Naive thymus-derived CD8-positive, alpha-beta T cell (primary cell): ENCODE data around the gene FGD4. TPM values are rescaled to one million over a fixed set of nuclear protein-coding genes. Genes with fewer than 3 reads are reported as not detected.

Experiments used
- ATAC-seq, 2 donors: fragments of 150-1000 bp; cut with Tn5 transposase in 1 of 2; sonication (Bioruptor Pico), chemical (Tn5 transposase) in 1 of 2; 1 replicate in 1 of 2; 2 replicates in 1 of 2; pipeline ENCODE4 v1.10.0; 2021; ENCODE audit warnings: mild to moderate bottlenecking in 2 of 2, moderate library complexity in 2 of 2
- POLR2A ChIA-PET: fragments of 350-600 bp; sonication (Branson Sonifier 250); formaldehyde crosslinking; loops from one replicate; lab custom pipeline; 2021; ENCODE audit warnings: antibody characterized with exemption; lab: Charles Lee
- DNase-seq, 10 donors: peaks; one replicate each; pipeline versions ENCODE4 v3.0.0 to v3.0.0-alpha.2; 2020 to 2022
- H3K27ac Mint-ChIP-seq, 10 donors: one replicate each; pipeline ENCODE4 v1.8.0; 2020 to 2022; ENCODE audit warnings: mild to moderate bottlenecking in 10 of 10, mixed read lengths in 10 of 10, moderate library complexity in 4 of 10, inconsistent platforms in 1 of 10
- H3K27me3 Mint-ChIP-seq, 5 donors: one replicate each; pipeline ENCODE4 v1.8.0; 2021 to 2022; ENCODE audit warnings: mixed read lengths in 5 of 5
- H3K36me3 Mint-ChIP-seq, 3 donors: one replicate each; pipeline ENCODE4 v1.8.0; 2020 to 2022; ENCODE audit warnings: mixed read lengths in 3 of 3, mild to moderate bottlenecking in 2 of 3, inconsistent platforms in 1 of 3
- H3K4me1 Mint-ChIP-seq, 4 donors: one replicate each; pipeline ENCODE4 v1.8.0; 2021 to 2022; ENCODE audit warnings: mixed read lengths in 4 of 4
- H3K4me3 Mint-ChIP-seq, 10 donors: one replicate each; pipeline ENCODE4 v1.8.0; 2020 to 2022; ENCODE audit warnings: mild to moderate bottlenecking in 10 of 10, mixed read lengths in 10 of 10, moderate library complexity in 6 of 10, inconsistent platforms in 1 of 10
- H3K9me3 Mint-ChIP-seq, 9 donors: one replicate each; pipeline ENCODE4 v1.8.0; 2020 to 2022; ENCODE audit warnings: mixed read lengths in 9 of 9, mild to moderate bottlenecking in 3 of 9, inconsistent platforms in 1 of 9, moderate library complexity in 1 of 9
- polyA plus RNA-seq, 3 donors: library from polyadenylated mRNA; unstranded; fragments of 300-500 nt; fragmentation: Illumina TruSeq; gene quantifications; one replicate each; pipeline ENCODE4 v1.2.3, GENCODE V29; 2021
- total RNA-seq, 8 experiments: library from RNA in 2 of 8; stranded (reverse) in 2 of 8; gene quantifications; one replicate each; pipeline ENCODE4 v1.2.3 and lab custom pipeline; 2021 to 2026

The FGD4 gene
- total and polyA plus RNA-seq, 5 experiments from 2014 or later: 0.05 to 0.69 (median 0.39) TPM; not detected in 1

DNA sequence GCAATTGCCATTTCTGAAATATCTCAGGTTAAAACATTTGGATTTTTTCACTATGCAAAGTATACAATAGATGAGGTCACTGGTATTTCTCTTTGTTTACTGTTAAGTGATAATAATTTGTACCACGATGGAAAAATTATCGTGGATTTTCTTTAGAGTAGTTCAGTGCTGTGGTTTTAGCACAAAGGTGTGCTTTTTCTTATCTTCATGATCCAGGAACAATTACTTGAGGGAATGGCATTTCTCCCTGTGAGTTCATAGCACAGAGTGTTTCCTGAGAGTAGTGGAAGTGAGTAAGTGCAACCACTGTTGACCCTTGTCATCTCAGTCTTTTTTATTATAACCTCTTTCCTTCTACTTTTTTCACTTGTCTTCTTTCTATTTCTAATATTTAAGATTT lies 86.8 kb downstream of the FGD4 start:
- Mint-ChIP-seq H3K4me3 (peak overlapping the region in 1 of 10 donors; percentile 57), H3K36me3 (no peaks in the 10 kb centered on the region), H3K27ac (no peak overlapping the region), H3K4me1 (peaks cover 0 to 28% (median 0%) of the 10 kb centered on the region in 4 donors), H3K27me3 (peaks cover 0 to 4% (median 1%) of the 10 kb centered on the region in 5 donors), H3K9me3 (no peaks in the 10 kb centered on the region)
- POLR2A ChIA-PET: no interaction called here
- ATAC-seq (no peak), DNase-seq (no peak)

GRCh38 chr12:32488132-32488531 lies 88.8 kb downstream of the FGD4 start:
- DNase-seq (no peak), ATAC-seq (no peak)
- no peak overlapping the region for H3K4me3 Mint-ChIP-seq
- peaks cover 0 to 9% (median 0%) of the 10 kb centered on the region in 4 donors for H3K4me1 Mint-ChIP-seq
- peaks cover 0 to 4% (median 1%) of the 10 kb centered on the region in 5 donors for H3K27me3 Mint-ChIP-seq
- H3K27ac Mint-ChIP-seq: no peak overlapping the region
- no peaks in the 10 kb centered on the region for H3K9me3 Mint-ChIP-seq
- H3K36me3 Mint-ChIP-seq: no peaks in the 10 kb centered on the region
- POLR2A ChIA-PET: no interaction called here

DNA sequence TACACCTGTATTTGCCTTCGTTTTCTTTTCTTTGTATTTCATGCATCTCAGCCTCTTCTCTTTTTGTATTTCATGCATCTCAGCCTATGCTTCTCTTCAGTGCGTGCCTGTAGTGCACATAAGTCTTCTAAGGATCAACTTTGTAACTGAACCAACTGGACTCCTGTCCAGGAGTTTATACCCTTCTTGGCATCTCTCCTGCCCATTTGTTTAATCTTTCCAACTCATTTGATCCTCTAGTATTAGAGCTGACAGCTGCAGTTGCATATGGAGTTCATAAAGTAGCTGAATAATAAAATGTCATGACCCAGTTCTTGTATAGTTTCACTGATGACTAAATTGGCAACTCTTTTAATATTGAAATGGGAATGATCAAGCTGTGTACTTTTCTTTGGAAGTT lies 89.7 kb downstream of the FGD4 start:
- no peak overlapping the region for H3K27ac Mint-ChIP-seq
- no peak for DNase-seq
- peaks cover 0 to 4% (median 1%) of the 10 kb centered on the region in 5 donors for H3K27me3 Mint-ChIP-seq
- POLR2A ChIA-PET: no interaction called here
- no peaks in the 10 kb centered on the region for H3K36me3 Mint-ChIP-seq
- no peak overlapping the region for H3K4me3 Mint-ChIP-seq
- no peaks in the 10 kb centered on the region for H3K4me1 Mint-ChIP-seq
- H3K9me3 Mint-ChIP-seq: no peaks in the 10 kb centered on the region
- ATAC-seq: no peak

- H3K9me3 Mint-ChIP-seq: no peaks in the 10 kb centered on the region
- no peaks in the 10 kb centered on the region for H3K36me3 Mint-ChIP-seq
- no peak overlapping the region for H3K4me3 Mint-ChIP-seq
- H3K27ac Mint-ChIP-seq: no peak overlapping the region
- no peak for ATAC-seq
- peaks cover 0 to 4% (median 0%) of the 10 kb centered on the region in 5 donors for H3K27me3 Mint-ChIP-seq
- H3K4me1 Mint-ChIP-seq: no peaks in the 10 kb centered on the region
- no peak for DNase-seq
- POLR2A ChIA-PET: no interaction called here
Observed at GRCh38 chr12:32490801-32491200, 91.4 kb downstream of the FGD4 start.

- no peaks in the 10 kb centered on the region for H3K36me3 Mint-ChIP-seq
- DNase-seq (no peak), ATAC-seq (no peak)
- peaks cover 0 to 13% (median 1%) of the 10 kb centered on the region in 4 donors for H3K4me1 Mint-ChIP-seq
- no peaks in the 10 kb centered on the region for H3K9me3 Mint-ChIP-seq
- H3K27ac Mint-ChIP-seq: no peak overlapping the region
- peaks cover 0 to 4% (median 0%) of the 10 kb centered on the region in 5 donors for H3K27me3 Mint-ChIP-seq
- POLR2A ChIA-PET: no interaction called here
- H3K4me3 Mint-ChIP-seq: no peak overlapping the region
Observed at GRCh38 chr12:32493282-32493681, 93.9 kb downstream of the FGD4 start.

- Mint-ChIP-seq H3K9me3 (no peaks in the 10 kb centered on the region), H3K36me3 (no peaks in the 10 kb centered on the region), H3K27me3 (peaks cover 0 to 2% (median 0%) of the 10 kb centered on the region in 5 donors), H3K27ac (no peak overlapping the region), H3K4me1 (peaks cover 0 to 13% (median 1%) of the 10 kb centered on the region in 4 donors), H3K4me3 (no peak overlapping the region)
- no peak for DNase-seq
- POLR2A ChIA-PET: no interaction called here
- no peak for ATAC-seq
Observed at GRCh38 chr12:32494656-32495055, 95.3 kb downstream of the FGD4 start.

GRCh38 chr12:32496946-32497345 lies 97.6 kb downstream of the FGD4 start:
- H3K27me3 Mint-ChIP-seq: no peaks in the 10 kb centered on the region
- H3K27ac Mint-ChIP-seq: no peak overlapping the region

DNA sequence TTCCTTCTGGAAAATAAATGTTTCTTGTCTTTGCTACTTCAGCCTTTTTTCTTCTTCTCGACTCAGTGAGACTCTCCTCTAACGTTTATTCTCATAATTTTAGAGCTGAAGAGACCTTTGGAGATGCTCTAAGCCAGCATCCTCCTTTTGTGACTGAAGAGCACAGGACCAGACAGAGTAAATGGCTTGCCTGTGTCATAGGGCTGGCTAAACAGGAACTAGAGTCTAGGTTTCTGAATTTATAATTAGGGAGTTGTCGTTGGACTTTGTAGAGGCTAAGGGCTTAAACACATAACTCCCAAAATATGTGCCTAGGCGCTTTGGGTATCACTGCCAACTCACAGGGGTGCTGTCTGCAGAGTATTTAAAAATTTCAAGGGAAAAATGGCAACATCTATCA lies 98.5 kb downstream of the FGD4 start:
- DNase-seq: no peak
- Mint-ChIP-seq H3K27me3 (no peaks in the 10 kb centered on the region), H3K4me3 (no peak overlapping the region), H3K4me1 (peaks cover 0 to 13% (median 1%) of the 10 kb centered on the region in 4 donors), H3K27ac (no peak overlapping the region), H3K36me3 (no peaks in the 10 kb centered on the region), H3K9me3 (no peaks in the 10 kb centered on the region)
- POLR2A ChIA-PET: no interaction called here
- ATAC-seq: no peak

More at GRCh38 chr12:32496946-32497345, 97.6 kb downstream of the FGD4 start:
- DNase-seq (no peak), ATAC-seq (no peak)
- POLR2A ChIA-PET: no interaction called here
- H3K4me1 Mint-ChIP-seq: peaks cover 0 to 13% (median 1%) of the 10 kb centered on the region in 4 donors
- no peak overlapping the region for H3K4me3 Mint-ChIP-seq
- H3K9me3 Mint-ChIP-seq: no peaks in the 10 kb centered on the region
- H3K36me3 Mint-ChIP-seq: no peaks in the 10 kb centered on the region

DNA sequence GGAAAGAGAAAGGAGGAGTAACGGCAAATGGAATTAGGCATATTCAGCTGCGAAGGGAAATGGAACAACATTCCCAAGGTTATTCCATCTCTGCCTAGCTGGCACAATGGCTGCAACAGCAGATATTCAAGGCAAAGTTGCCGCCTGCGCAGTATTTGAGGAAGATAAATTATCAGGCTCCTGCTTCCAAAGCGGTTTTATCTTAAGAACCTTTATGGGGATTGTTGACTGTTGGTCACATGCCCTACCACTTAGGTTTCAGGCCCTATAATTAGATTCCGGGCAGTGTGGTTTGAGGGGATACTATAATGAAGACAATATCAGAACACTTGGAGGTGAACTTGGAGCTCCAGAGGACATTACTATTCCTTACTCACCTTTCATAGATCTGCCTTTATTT lies 99.7 kb downstream of the FGD4 start:
- H3K27ac Mint-ChIP-seq: no peak overlapping the region
- H3K36me3 Mint-ChIP-seq: no peaks in the 10 kb centered on the region
- DNase-seq (no peak), ATAC-seq (no peak)
- POLR2A ChIA-PET: no interaction called here
- H3K27me3 Mint-ChIP-seq: no peaks in the 10 kb centered on the region
- no peak overlapping the region for H3K4me3 Mint-ChIP-seq
- H3K9me3 Mint-ChIP-seq: no peaks in the 10 kb centered on the region
- peaks cover 0 to 13% (median 1%) of the 10 kb centered on the region in 4 donors for H3K4me1 Mint-ChIP-seq

DNA sequence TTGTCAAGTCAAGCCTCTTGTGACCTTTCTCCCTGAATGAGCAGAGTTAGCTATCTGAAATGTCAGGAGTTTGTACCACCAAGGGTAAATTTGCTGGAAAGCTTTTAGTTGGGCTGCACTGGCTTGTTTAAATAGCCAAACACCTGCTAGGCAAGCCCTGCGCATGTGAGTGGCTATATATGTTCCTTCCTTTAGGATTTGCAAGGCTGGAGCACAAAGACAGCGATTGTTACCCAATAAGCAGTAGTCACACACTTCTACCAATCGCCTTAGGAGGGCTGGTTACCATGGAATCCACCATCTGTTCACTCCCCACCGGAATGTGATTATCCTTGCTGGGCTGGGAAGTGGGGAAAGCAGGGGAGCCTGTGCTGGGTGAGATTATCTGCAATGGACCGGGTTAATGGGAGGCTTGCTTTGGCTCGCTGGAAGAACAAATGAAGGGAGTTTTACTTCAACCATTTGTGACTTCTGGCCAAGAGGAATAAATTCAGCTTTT lies 102.5 kb downstream of the FGD4 start:
- peaks cover 0 to 10% (median 1%) of the 10 kb centered on the region in 4 donors for H3K4me1 Mint-ChIP-seq
- POLR2A ChIA-PET: no interaction called here
- H3K27me3 Mint-ChIP-seq: peaks cover 0 to 3% (median 0%) of the 10 kb centered on the region in 5 donors
- DNase-seq: no peak
- H3K36me3 Mint-ChIP-seq: no peaks in the 10 kb centered on the region
- no peaks in the 10 kb centered on the region for H3K9me3 Mint-ChIP-seq
- ATAC-seq: no peak
- H3K4me3 Mint-ChIP-seq: no peak overlapping the region
- no peak overlapping the region for H3K27ac Mint-ChIP-seq

GRCh38 chr12:32502693-32503502 lies 103.5 kb downstream of the FGD4 start:
- no peak overlapping the region for H3K4me3 Mint-ChIP-seq
- H3K9me3 Mint-ChIP-seq: no peaks in the 10 kb centered on the region
- no peak overlapping the region for H3K27ac Mint-ChIP-seq
- peaks cover 0 to 4% (median 1%) of the 10 kb centered on the region in 4 donors for H3K4me1 Mint-ChIP-seq
- ATAC-seq (no peak), DNase-seq (no peak)
- POLR2A ChIA-PET: no interaction called here
- H3K36me3 Mint-ChIP-seq: no peaks in the 10 kb centered on the region
- peaks cover 0 to 3% (median 0%) of the 10 kb centered on the region in 5 donors for H3K27me3 Mint-ChIP-seq

GRCh38 chr12:32503730-32504129 lies 104.4 kb downstream of the FGD4 start:
- no peak for ATAC-seq
- Mint-ChIP-seq H3K36me3 (no peaks in the 10 kb centered on the region), H3K27ac (no peak overlapping the region), H3K4me3 (no peak overlapping the region), H3K4me1 (no peaks in the 10 kb centered on the region), H3K9me3 (no peaks in the 10 kb centered on the region), H3K27me3 (peaks cover 0 to 3% (median 1%) of the 10 kb centered on the region in 5 donors)
- POLR2A ChIA-PET: no interaction called here
- no peak for DNase-seq

DNA sequence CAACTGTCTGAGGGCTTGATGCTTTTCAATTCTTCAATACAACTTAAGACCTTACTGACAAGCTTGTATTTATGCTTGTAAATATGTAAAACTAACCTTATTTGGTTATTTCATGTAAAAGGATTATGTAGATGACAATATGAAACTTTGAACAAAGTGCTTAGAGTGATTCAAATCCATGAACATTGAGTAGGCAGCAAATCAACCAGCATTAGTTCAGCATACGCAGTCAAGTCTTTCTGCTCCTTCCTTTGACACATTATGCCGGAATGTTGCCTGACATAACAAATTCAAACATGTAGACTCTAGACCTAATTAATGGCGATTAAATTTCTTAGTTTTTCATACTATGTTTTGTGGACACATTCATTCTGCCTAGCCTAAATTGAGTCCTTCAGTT lies 105.2 kb downstream of the FGD4 start:
- Mint-ChIP-seq H3K27ac (no peak overlapping the region), H3K9me3 (no peaks in the 10 kb centered on the region), H3K4me1 (no peaks in the 10 kb centered on the region), H3K27me3 (peaks cover 0 to 3% (median 1%) of the 10 kb centered on the region in 5 donors), H3K4me3 (no peak overlapping the region), H3K36me3 (no peaks in the 10 kb centered on the region)
- DNase-seq: no peak
- POLR2A ChIA-PET: no interaction called here
- no peak for ATAC-seq
